Stomach (tissue), 4 donors: ENCODE results near the gene U2SURP.

Experiments
- EP300 ChIP-seq: sonication (generic); formaldehyde crosslinking; IDR thresholded peaks from one replicate; pipeline ENCODE4 v1.6.1; 2017; ENCODE audit warnings: antibody characterized with exemption
- POLR2A ChIP-seq, 4 donors: fragments of 450-650 bp; IDR thresholded peaks; one replicate each; pipeline ENCODE4 v1.6.1; 2016; ENCODE audit warnings: antibody characterized with exemption in 4 of 4, control low read depth in 2 of 4, mild to moderate bottlenecking in 1 of 4, moderate library complexity in 1 of 4
- TF ChIP-seq, protein P1 (sequence below), 7 experiments: fragments of 450-650 bp in 4 of 7; fragments of 200-600 bp in 3 of 7; sonication (generic) in 3 of 7; IDR thresholded peaks; one replicate each; pipeline ENCODE4 v1.5.1; 2016 to 2019; ENCODE audit warnings: antibody characterized with exemption in 7 of 7, control low read depth in 2 of 7, mild to moderate bottlenecking in 1 of 7

DNA sequence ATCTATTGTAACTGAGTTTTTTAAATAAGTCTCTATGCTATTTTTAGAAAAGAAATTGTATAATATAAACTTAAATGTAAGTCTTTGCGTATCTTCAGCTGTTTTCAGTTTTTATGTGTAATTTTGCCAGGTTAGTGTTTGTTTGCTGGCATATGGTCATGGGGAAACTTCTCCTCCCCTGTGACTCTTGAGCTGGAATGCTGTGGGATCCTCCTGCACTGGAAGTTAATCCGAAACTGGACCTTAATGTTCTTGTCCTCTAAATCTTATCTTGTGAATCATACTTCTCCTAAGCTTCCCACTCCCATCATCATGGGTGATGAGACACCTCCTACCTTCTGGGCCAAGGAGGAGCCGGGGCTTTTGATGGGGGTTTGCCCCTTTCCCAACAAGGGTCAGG lies 65.8 kb downstream of the U2SURP start:
- TF ChIP-seq, protein P1, sequence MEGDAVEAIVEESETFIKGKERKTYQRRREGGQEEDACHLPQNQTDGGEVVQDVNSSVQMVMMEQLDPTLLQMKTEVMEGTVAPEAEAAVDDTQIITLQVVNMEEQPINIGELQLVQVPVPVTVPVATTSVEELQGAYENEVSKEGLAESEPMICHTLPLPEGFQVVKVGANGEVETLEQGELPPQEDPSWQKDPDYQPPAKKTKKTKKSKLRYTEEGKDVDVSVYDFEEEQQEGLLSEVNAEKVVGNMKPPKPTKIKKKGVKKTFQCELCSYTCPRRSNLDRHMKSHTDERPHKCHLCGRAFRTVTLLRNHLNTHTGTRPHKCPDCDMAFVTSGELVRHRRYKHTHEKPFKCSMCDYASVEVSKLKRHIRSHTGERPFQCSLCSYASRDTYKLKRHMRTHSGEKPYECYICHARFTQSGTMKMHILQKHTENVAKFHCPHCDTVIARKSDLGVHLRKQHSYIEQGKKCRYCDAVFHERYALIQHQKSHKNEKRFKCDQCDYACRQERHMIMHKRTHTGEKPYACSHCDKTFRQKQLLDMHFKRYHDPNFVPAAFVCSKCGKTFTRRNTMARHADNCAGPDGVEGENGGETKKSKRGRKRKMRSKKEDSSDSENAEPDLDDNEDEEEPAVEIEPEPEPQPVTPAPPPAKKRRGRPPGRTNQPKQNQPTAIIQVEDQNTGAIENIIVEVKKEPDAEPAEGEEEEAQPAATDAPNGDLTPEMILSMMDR (IDR thresholded peaks at IDR 0.05), result no peak
- TF ChIP-seq EP300, result no peak
- TF ChIP-seq POLR2A (IDR thresholded peaks at IDR 0.05), result no peak
